Bronchial epithelial cell (primary cell): ENCODE results near the gene PRPF18. TPM values are rescaled to one million over a fixed set of nuclear protein-coding genes. Genes with fewer than 3 reads are reported as not detected.

ENCODE experiments used
- DNase-seq: peaks from one replicate; pipeline ENCODE4 v3.0.0-alpha.2; 2010; ENCODE audit warnings: low read depth
- FAIRE-seq: peaks from 2 replicates; lab custom pipeline; 2011; peaks lifted over from hg19 to GRCh38; lab: Jason Lieb, UNC
- H3K27me3 ChIP-seq: 2 replicates; pipeline ENCODE4 v1.5.1; 2011; ENCODE audit warnings: low read length; ENCODE audit not compliant: control insufficient read depth, insufficient read depth
- H3K36me3 ChIP-seq: 2 replicates; pipeline ENCODE4 v1.5.1; 2011; ENCODE audit warnings: low read length; ENCODE audit not compliant: control insufficient read depth, insufficient read depth
- H3K4me3 ChIP-seq: 2 replicates; pipeline ENCODE4 v1.5.1; 2011; ENCODE audit warnings: mild to moderate bottlenecking, low read depth, low read length, control low read depth
- total RNA-seq: library from RNA; depleted of rRNA; stranded (reverse); fragments of >200 nt; gene quantifications from 2 replicates; pipeline ENCODE4 v1.2.1, GENCODE V29; 2014
- TF ChIP-seq, protein P1 (sequence below): IDR thresholded peaks from 2 replicates; pipeline ENCODE4 v1.5.1; 2011; ENCODE audit warnings: mild to moderate bottlenecking, moderate library complexity, low read length, control low read depth, inconsistent platforms; ENCODE audit not compliant: insufficient read depth, severe bottlenecking

PRPF18 gene
- total RNA-seq, 1 donor from 2014 or later = 52.4 TPM

DNA sequence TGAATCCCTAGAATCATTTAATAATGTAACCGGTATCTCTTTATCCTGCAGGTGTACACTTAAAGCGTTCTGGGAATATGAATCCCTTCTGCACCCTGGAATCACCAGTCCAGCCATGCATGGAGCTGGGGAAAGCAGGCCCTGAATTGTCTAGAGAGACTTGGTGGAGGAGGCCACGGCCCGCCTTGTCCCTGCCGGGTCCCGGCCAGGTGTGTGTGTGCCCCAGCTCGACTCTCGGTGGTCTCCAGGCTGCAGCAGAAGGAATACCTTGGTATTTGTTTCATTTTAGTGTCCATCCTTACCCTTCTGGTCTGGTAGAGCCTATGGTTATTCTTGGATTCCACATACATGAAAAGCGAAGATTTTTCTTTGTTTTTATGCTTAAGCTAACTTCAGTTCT, 58.1 kb downstream of the PRPF18 start:
- Histone ChIP-seq H3K4me3 (no peak overlapping the region), H3K36me3 (peaks cover 6% of the 10 kb centered on the region), H3K27me3 (no peaks in the 10 kb centered on the region)
- DNase-seq = no peak
- no peak for FAIRE-seq
- TF ChIP-seq, protein P1, sequence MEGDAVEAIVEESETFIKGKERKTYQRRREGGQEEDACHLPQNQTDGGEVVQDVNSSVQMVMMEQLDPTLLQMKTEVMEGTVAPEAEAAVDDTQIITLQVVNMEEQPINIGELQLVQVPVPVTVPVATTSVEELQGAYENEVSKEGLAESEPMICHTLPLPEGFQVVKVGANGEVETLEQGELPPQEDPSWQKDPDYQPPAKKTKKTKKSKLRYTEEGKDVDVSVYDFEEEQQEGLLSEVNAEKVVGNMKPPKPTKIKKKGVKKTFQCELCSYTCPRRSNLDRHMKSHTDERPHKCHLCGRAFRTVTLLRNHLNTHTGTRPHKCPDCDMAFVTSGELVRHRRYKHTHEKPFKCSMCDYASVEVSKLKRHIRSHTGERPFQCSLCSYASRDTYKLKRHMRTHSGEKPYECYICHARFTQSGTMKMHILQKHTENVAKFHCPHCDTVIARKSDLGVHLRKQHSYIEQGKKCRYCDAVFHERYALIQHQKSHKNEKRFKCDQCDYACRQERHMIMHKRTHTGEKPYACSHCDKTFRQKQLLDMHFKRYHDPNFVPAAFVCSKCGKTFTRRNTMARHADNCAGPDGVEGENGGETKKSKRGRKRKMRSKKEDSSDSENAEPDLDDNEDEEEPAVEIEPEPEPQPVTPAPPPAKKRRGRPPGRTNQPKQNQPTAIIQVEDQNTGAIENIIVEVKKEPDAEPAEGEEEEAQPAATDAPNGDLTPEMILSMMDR = no peak

DNA sequence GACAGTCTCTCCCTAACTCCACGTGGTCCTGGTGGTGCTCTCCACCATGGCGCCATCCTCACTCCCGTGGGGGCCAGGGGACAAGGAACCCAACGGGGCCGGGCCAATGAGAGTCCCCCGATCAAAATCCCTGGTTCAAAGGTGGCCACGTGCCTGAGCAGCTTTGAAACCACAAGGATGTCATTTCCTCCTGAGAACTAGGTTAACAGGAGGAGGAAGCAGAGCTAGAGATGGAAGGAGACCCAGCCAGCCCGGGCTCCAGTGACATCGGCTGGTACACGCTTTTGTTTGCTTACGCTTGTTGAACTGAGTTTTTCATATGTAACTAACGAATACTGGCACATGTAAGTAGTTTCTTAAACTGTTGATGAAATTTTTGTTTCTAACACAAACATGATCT, 61.7 kb downstream of the PRPF18 start:
- Histone ChIP-seq H3K36me3 (peaks cover 5% of the 10 kb centered on the region), H3K4me3 (no peak overlapping the region), H3K27me3 (no peaks in the 10 kb centered on the region)
- TF ChIP-seq, protein P1 = no peak
- FAIRE-seq = no peak
- DNase-seq = no peak

DNA sequence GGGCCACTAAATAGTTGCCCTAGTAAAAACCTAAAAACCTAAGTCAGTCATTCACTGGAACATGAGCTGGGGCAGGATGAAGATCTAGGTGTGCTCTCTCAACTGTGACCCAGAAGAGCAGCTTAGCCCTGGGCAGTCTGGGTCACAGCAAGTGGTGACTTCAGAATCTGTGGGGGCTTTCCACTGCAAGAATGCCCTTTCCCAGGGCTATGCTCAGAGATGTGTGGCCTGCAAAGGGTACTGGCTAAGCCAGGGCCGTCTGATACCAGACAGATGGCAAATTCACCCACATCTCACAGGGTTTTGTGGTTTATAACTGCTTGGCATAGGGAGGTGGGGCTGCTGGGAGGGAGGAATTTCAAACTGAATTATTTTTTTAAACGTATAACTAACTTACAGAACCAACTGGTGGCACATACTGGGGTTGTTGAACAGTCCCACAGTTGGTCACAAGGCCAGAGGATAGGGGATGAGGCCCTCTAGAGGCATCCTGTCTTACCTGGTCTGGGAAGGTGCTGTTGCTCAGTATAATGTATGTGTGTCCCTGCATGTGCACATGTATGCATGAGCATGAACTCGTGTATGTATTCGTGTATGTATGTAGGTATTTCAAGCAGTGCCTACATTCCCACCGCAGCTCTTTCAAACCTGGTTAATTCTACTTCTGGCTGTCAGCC, 63.2 kb downstream of the PRPF18 start:
- no peak for FAIRE-seq

DNA sequence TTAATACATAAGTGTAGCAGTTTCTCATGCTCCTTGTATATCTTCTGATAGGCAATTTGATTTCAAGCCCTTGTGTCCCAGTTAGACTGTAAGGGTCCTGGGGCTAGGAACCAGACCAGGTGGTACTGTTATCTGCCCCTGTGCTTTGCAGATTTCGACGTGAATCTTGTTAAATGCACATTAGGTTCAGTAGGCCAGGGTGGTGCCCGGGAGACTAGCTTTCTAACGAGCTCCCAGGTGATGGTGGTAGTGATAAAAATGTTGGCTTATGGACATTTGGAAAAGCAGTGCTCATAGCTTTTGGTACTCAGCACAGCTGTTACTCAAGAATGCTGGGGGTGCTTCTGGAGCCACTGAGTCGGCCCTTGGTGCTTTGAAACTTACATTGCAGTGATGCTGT, 64.2 kb downstream of the PRPF18 start:
- H3K27me3 ChIP-seq = no peaks in the 10 kb centered on the region
- no peak overlapping the region for H3K4me3 ChIP-seq
- TF ChIP-seq, protein P1 = no peak
- DNase-seq (no peak), FAIRE-seq (no peak)
- peaks cover 8% of the 10 kb centered on the region for H3K36me3 ChIP-seq

More for the DNA sequence above, 63.2 kb downstream of the PRPF18 start:
- DNase-seq = no peak
- no peaks in the 10 kb centered on the region for H3K27me3 ChIP-seq
- TF ChIP-seq, protein P1 = no peak
- H3K4me3 ChIP-seq = no peak overlapping the region
- peaks cover 8% of the 10 kb centered on the region for H3K36me3 ChIP-seq

DNA sequence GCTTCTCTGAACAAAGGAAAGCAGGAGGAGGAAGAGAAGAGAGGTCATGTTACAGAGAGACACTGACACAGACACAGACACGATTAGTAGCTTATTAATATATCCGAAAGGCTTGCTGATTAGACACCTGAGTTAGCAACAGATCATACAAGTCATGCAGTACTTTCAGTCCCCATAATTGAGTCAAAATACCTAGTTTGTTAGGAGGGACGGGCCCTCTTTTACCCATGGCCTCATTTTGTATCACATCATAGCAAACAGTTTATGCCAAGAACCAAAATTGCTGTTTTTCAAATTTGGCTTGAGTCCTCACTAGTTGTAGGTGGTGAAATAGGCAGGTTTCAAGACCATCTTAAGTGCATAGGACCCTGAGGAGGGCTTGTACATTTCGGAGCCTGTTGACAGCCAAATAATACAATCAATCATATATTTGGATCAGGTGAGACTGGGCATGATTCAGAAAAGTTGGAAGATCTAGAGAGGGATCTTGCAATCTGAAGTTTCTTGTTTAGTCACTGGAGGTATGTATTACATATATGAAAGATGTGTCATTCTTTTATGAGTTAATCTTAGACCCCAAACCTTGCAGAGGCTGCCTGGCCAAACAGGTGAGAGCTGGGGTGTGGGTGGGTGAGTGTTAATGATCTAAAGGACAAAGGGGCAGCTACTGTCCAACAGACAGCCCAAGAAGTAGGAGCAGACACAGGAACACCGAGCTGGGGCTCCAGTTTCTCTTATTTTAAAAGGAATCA, 65.4 kb downstream of the PRPF18 start:
- FAIRE-seq (no peak), DNase-seq (peak; percentile 66)
- Histone ChIP-seq H3K27me3 (no peaks in the 10 kb centered on the region), H3K4me3 (no peak overlapping the region), H3K36me3 (peaks cover 4% of the 10 kb centered on the region)
- TF ChIP-seq, protein P1 = no peak
